Neural crest cell (in vitro differentiated cells): ENCODE results near the gene CBX8. TPM values are rescaled to one million over a fixed set of nuclear protein-coding genes. Genes with fewer than 3 reads are reported as not detected.
"Not testable (repeated sequence)": the region's sequence is repeated elsewhere in the genome, so short reads cannot be mapped to it uniquely, and the experiment has no call there.

Experiments used
- DNase-seq: peaks from one replicate; pipeline ENCODE4 v3.0.0; 2021; ENCODE audit warnings: low read depth, mixed read lengths, low spot score
- H3K27ac Mint-ChIP-seq: one replicate; pipeline ENCODE4 v1.8.0; 2021; ENCODE audit warnings: mild to moderate bottlenecking, mixed read lengths; ENCODE audit not compliant: unreplicated experiment
- H3K27me3 Mint-ChIP-seq: 2 replicates; pipeline ENCODE4 v1.8.0; 2021; ENCODE audit warnings: low read depth, mild to moderate bottlenecking, mixed read lengths
- H3K36me3 Mint-ChIP-seq: 2 replicates; pipeline ENCODE4 v1.8.0; 2021; ENCODE audit warnings: low read depth, mild to moderate bottlenecking, mixed read lengths
- H3K4me1 Mint-ChIP-seq: 2 replicates; pipeline ENCODE4 v1.8.0; 2021; ENCODE audit warnings: mixed read lengths
- H3K4me3 Mint-ChIP-seq: one replicate; pipeline ENCODE4 v1.8.0; 2021; ENCODE audit warnings: mild to moderate bottlenecking, mixed read lengths
- H3K9me3 Mint-ChIP-seq: 2 replicates; pipeline ENCODE4 v1.8.0; 2021; ENCODE audit warnings: mixed read lengths
- CTCF ChIP-seq: fragments of 200-600 bp; sonication (generic); conservative IDR thresholded peaks from 2 replicates; pipeline ENCODE4 v1.5.0; 2021; ENCODE audit warnings: antibody characterized with exemption, mild to moderate bottlenecking
- total RNA-seq: library from RNA; stranded (reverse); gene quantifications from 2 replicates; pipeline ENCODE4 v1.2.1, GENCODE V29; 2021

The CBX8 gene
- total RNA-seq, 1 donor from 2014 or later: 19.2 TPM

- Mint-ChIP-seq H3K27ac (no peak overlapping the region), H3K36me3 (peaks cover 2% of the 10 kb centered on the region), H3K4me1 (no peaks in the 10 kb centered on the region), H3K4me3 (no peak overlapping the region), H3K9me3 (no peaks in the 10 kb centered on the region), H3K27me3 (no peaks in the 10 kb centered on the region)
- TF ChIP-seq CTCF: no peak
- DNase-seq: no peak
Measured at GRCh38 chr17:79761894-79762589, 34.8 kb downstream of the CBX8 start.

GRCh38 chr17:79760197-79760906 is 36.5 kb downstream of the CBX8 start:
- no peak for DNase-seq
- H3K4me3 Mint-ChIP-seq: no peak overlapping the region
- H3K27ac Mint-ChIP-seq: no peak overlapping the region
- no peaks in the 10 kb centered on the region for H3K27me3 Mint-ChIP-seq
- H3K9me3 Mint-ChIP-seq: no peaks in the 10 kb centered on the region
- no peak for TF ChIP-seq CTCF
- peaks cover 2% of the 10 kb centered on the region for H3K36me3 Mint-ChIP-seq
- no peaks in the 10 kb centered on the region for H3K4me1 Mint-ChIP-seq

- DNase-seq: no peak
- H3K36me3 Mint-ChIP-seq: peaks cover 2% of the 10 kb centered on the region
- no peaks in the 10 kb centered on the region for H3K9me3 Mint-ChIP-seq
- H3K27ac Mint-ChIP-seq: no peak overlapping the region
- TF ChIP-seq CTCF: no peak
- peaks cover 6% of the 10 kb centered on the region for H3K27me3 Mint-ChIP-seq
- H3K4me3 Mint-ChIP-seq: no peak overlapping the region
- peaks cover 5% of the 10 kb centered on the region for H3K4me1 Mint-ChIP-seq
Measured at GRCh38 chr17:79758271-79758670, 38.6 kb downstream of the CBX8 start.

GRCh38 chr17:79757140-79757745 is 39.6 kb downstream of the CBX8 start:
- no peaks in the 10 kb centered on the region for H3K9me3 Mint-ChIP-seq
- H3K27me3 Mint-ChIP-seq: peaks cover 6% of the 10 kb centered on the region
- H3K27ac Mint-ChIP-seq: no peak overlapping the region
- TF ChIP-seq CTCF: no peak
- H3K4me3 Mint-ChIP-seq: no peak overlapping the region
- peaks cover 2% of the 10 kb centered on the region for H3K36me3 Mint-ChIP-seq
- H3K4me1 Mint-ChIP-seq: peaks cover 5% of the 10 kb centered on the region
- no peak for DNase-seq

GRCh38 chr17:79755591-79755990 is 41.3 kb downstream of the CBX8 start:
- Mint-ChIP-seq H3K36me3 (peaks cover 2% of the 10 kb centered on the region), H3K4me3 (no peak overlapping the region), H3K9me3 (no peaks in the 10 kb centered on the region), H3K27ac (no peak overlapping the region), H3K27me3 (peaks cover 20% of the 10 kb centered on the region), H3K4me1 (peaks cover 5% of the 10 kb centered on the region)
- DNase-seq: no peak
- no peak for TF ChIP-seq CTCF

GRCh38 chr17:79754903-79755302 is 42.0 kb downstream of the CBX8 start:
- not testable (repeated sequence) for H3K36me3 Mint-ChIP-seq, H3K27ac Mint-ChIP-seq, H3K4me3 Mint-ChIP-seq, H3K4me1 Mint-ChIP-seq, H3K9me3 Mint-ChIP-seq, DNase-seq
- H3K27me3 Mint-ChIP-seq: peaks cover 24% of the 10 kb centered on the region
